BJ (cell line): ENCODE measurements around the gene CXXC5. TPM values are rescaled to one million over a fixed set of nuclear protein-coding genes. Genes with fewer than 3 reads are reported as not detected.

ENCODE experiments used
- CTCF ChIA-PET: fragments of 350-600 bp; formaldehyde crosslinking; extraction: SDS; loops from one replicate; lab custom pipeline; 2021; ENCODE audit warnings: antibody characterized with exemption, inconsistent platforms; lab: Yijun Ruan, JAX
- POLR2A ChIA-PET: fragments of 300-600 bp; sonication (Branson Sonifier 250); formaldehyde crosslinking; extraction: SDS; loops from one replicate; lab custom pipeline; 2021; ENCODE audit warnings: antibody characterized with exemption; lab: Charles Lee
- DNase-seq: peaks from one replicate; pipeline ENCODE4 v3.0.0-alpha.2; 2011; ENCODE audit warnings: low read depth
- H3K27me3 ChIP-seq: 2 replicates; pipeline ENCODE4 v1.6.0; 2011; ENCODE audit warnings: low read length; ENCODE audit not compliant: control insufficient read depth, insufficient read depth
- H3K36me3 ChIP-seq: 2 replicates; pipeline ENCODE4 v1.5.1; 2011; ENCODE audit warnings: low read length; ENCODE audit not compliant: control insufficient read depth, insufficient read depth
- H3K4me3 ChIP-seq: 2 replicates; pipeline ENCODE4 v1.5.1; 2011; ENCODE audit warnings: low read depth, mild to moderate bottlenecking, control low read depth, low read length
- polyA plus RNA-seq: library from polyadenylated mRNA; depleted of rRNA; stranded (reverse); fragments of >200 nt; gene quantifications from 2 replicates; pipeline ENCODE4 v1.2.3, GENCODE V29; 2011
- TF ChIP-seq, protein P1 (sequence below): IDR thresholded peaks from 2 replicates; pipeline ENCODE4 v1.5.1; 2011; ENCODE audit warnings: low read depth, mild to moderate bottlenecking, control low read depth, inconsistent platforms, low read length, moderate library complexity; ENCODE audit not compliant: insufficient read depth

The CXXC5 gene
- polyA plus RNA-seq, 1 experiment = 50.4 TPM

DNA sequence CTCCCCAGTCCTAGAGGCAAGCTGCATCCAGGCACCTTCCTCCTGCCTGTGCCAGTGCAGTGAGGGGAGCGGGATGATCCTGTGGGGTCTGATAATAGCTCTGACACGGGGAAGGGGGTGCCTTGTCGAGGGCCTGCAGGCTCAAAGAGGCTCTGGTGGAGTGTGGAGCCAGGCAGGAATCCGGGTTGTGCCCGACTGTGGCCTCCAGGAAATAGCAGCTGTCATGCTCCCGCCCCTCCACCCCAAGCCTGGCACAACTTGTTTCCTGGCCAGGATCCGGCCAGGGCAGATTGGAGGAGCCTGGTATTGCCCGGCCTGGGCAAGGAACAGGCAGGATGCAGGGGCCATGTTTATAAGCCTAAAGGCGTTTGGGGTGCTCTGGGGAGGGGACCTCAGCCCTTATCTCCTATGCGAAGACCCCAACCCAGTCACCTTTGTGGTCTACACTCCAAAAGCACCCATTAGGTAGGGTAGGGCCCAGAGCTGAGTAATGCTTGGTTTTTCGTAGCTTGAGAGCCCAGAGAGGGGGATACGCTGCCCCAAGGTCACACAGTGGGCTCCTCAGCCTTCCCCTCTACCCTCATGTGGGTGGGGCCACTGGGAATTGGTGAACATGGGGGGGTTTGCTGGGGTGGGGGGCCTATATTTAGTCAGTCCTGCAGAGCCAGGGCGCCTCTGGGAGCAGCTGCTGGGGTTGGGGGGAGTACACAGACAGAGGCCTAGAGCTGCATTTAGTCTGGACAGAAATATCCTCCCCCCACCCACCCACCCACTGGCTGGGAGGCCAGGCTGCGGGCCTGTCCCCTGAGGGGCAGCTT lies 12.2 kb downstream of the CXXC5 start:
- DNase-seq = no peak
- ChIA-PET CTCF (interaction anchor here (0.7 to 3.1 kb wide), 12 partner anchors 9 to 241 kb away, joined by 3 to 19 read pairs (median 6); partner anchors contain the start of gene CXXC5), POLR2A (interaction anchor here (0.5 to 1.0 kb wide), 3 partner anchors 12 to 386 kb away, joined by 3 to 13 read pairs (median 7); partner anchors contain the start of gene CXXC5)
- H3K27me3 ChIP-seq = no peaks in the 10 kb centered on the region
- H3K4me3 ChIP-seq = peak overlapping the region; percentile 25
- TF ChIP-seq, protein P1, sequence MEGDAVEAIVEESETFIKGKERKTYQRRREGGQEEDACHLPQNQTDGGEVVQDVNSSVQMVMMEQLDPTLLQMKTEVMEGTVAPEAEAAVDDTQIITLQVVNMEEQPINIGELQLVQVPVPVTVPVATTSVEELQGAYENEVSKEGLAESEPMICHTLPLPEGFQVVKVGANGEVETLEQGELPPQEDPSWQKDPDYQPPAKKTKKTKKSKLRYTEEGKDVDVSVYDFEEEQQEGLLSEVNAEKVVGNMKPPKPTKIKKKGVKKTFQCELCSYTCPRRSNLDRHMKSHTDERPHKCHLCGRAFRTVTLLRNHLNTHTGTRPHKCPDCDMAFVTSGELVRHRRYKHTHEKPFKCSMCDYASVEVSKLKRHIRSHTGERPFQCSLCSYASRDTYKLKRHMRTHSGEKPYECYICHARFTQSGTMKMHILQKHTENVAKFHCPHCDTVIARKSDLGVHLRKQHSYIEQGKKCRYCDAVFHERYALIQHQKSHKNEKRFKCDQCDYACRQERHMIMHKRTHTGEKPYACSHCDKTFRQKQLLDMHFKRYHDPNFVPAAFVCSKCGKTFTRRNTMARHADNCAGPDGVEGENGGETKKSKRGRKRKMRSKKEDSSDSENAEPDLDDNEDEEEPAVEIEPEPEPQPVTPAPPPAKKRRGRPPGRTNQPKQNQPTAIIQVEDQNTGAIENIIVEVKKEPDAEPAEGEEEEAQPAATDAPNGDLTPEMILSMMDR = no peak
- H3K36me3 ChIP-seq = peaks cover 1% of the 10 kb centered on the region

DNA sequence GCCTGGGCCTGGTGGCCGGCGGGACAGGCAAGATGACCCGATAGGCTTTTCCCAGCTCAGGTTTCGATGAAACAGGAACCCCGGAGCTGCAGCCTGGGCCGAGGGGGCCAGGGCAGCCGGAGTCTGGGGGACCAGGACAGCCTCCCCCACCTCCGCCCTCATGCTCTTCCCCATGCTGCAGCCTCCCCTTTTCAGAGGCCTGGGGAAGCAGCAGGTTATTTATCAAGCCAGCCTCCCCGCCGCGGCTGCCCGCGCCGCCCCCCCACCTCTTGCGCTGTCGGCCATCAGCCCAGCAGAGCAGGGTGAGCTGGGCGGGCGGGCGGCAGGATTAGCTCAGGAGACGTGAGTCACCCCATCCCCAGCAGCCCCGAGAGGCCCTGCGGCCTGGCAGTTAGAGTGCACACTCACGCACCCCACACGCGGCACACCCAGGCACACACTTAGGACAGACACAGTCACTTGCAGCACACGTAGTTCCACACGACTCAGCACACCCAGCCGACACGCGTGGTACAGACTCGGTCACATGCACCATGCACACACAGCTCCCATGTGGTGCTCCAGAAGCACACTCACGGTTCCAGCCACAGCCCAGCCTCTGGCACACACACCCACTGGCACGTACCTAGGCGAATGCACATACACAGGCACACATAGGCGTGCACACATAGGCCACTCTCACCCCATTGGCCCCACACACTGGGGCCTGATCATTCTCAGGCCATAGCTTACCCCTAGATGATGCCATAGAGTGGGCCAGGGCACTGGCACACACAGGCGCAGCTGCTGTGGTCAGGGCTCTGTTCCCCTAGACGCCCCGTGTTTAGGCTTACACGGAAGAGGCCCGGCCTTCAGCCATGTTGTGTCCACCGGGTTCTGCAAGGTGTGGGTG lies 13.0 kb downstream of the CXXC5 start:
- peaks cover 3% of the 10 kb centered on the region for H3K36me3 ChIP-seq
- no peaks in the 10 kb centered on the region for H3K27me3 ChIP-seq
- TF ChIP-seq, protein P1 = no peak
- POLR2A ChIA-PET = interaction anchor here (0.5 to 1.0 kb wide), 3 partner anchors 13 to 387 kb away, joined by 3 to 13 read pairs (median 7); partner anchors contain the start of gene CXXC5
- H3K4me3 ChIP-seq = no peak overlapping the region
- CTCF ChIA-PET = interaction anchor here (0.8 to 3.1 kb wide), 9 partner anchors 10 to 224 kb away, joined by 3 to 19 read pairs (median 6); partner anchors contain the start of gene CXXC5
- DNase-seq = peak; percentile 74

DNA sequence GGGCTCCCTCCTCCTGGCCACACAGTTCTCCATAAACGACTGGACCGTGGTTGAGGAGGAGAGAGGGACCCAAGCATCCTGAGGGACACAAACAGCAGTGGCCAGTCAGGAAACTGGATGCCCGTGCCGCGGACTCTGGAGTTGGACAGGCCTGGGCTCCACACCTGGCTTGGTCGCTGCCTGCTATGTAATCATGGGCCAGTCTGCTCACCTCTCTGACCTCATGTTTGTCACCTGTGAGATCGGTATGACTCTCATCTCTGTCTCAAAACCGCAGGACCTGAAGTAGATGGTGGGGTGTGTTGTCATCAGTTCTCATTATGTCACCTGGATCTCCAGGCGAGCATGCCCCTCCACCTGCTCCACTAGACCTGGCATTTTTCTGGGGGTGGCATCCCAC lies 14.5 kb downstream of the CXXC5 start:
- no peaks in the 10 kb centered on the region for H3K27me3 ChIP-seq
- POLR2A ChIA-PET = no interaction called here
- DNase-seq = no peak
- no peak overlapping the region for H3K4me3 ChIP-seq
- CTCF ChIA-PET = interaction anchor here (2.1 kb wide), 1 partner anchor 28 kb away, joined by 6 read pairs; no protein-coding TSS in a partner anchor
- peaks cover 3% of the 10 kb centered on the region for H3K36me3 ChIP-seq
- TF ChIP-seq, protein P1 = no peak

DNA sequence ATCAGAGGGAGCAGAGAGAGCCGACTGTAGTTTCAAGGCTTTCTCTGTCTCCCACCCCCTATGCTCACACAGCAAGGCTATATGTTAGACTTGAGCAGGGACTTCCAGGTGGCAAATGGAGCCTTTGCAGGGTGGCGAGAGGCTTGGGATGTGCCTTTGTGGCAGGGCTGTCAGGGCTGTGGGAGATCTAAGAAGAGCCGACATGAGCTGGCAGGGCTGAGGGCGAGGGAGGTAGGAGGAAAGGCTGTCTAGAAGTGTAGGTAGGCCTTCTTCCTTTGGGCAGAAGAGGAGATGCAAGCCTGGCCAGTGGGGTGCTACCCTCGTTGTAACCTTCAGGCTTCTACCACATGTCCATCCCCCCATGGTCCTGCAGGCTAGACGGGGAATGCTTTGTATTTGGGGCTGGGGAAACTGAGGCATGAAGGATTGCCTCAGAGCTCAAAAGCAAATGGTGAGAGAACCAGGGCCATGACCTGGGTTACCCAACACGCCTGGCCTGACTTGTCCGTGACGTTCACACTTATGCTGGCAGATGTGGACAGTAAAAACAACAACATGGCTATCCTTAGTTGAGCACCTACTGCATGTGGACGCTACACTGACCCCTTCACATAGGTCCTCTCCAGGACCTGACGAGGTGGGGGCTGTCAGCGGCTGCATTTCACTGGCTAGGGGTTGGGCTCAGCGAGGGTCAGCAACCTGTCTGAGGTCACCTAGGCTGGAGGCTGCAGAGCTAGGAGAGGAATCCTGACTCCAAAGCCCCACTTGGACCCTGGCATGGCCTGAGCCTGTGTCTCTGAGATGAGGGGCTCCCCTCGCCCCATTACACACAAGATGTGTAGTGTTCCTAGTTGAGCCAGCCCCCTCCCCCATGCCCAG lies 15.3 kb downstream of the CXXC5 start:
- ChIA-PET CTCF (interaction anchor here (1.4 to 1.7 kb wide), 2 partner anchors 14 to 27 kb away, joined by 4 to 5 read pairs; no protein-coding TSS in a partner anchor), POLR2A (no interaction called here)
- H3K36me3 ChIP-seq = peaks cover 3% of the 10 kb centered on the region
- no peaks in the 10 kb centered on the region for H3K27me3 ChIP-seq
- no peak for DNase-seq
- TF ChIP-seq, protein P1 = no peak
- no peak overlapping the region for H3K4me3 ChIP-seq
